Panc1 (cell line): ENCODE data around the gene CD34.

Source experiments
- POLR2AphosphoS5 ChIP-seq: IDR thresholded peaks from 2 replicates; pipeline ENCODE4 v1.6.1; 2012; ENCODE audit warnings: mild to moderate bottlenecking, low read depth, low read length, moderate library complexity
- SIN3A ChIP-seq: IDR thresholded peaks from 2 replicates; pipeline ENCODE4 v1.6.1; 2012; ENCODE audit warnings: low read depth, mild to moderate bottlenecking, low read length, moderate library complexity, borderline replicate concordance; ENCODE audit not compliant: insufficient read depth
- TF ChIP-seq, protein P1 (sequence below): fragments of 450-650 bp; IDR thresholded peaks from 2 replicates; pipeline ENCODE4 v1.5.1; 2017; ENCODE audit warnings: mild to moderate bottlenecking

DNA sequence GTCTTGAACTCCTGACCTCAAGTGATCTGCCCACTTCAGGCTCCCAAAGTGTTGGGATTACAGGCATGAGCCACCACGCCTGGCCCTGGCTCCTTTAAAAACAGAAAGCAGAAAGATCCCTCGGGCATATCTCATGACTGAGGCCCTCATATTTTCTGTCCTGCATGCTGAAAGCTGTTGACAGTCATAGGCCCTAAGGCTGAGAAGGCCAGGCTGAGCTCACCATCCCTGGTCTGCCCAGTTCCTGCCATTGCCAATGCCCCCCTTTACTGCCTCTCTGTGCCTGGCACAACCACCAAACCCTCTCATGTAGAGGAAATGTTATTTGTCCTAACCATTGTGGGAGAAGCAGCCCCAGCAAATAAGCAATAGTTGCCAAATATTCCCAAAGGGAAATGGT, 12.7 kb downstream of the CD34 start:
- TF ChIP-seq, protein P1, sequence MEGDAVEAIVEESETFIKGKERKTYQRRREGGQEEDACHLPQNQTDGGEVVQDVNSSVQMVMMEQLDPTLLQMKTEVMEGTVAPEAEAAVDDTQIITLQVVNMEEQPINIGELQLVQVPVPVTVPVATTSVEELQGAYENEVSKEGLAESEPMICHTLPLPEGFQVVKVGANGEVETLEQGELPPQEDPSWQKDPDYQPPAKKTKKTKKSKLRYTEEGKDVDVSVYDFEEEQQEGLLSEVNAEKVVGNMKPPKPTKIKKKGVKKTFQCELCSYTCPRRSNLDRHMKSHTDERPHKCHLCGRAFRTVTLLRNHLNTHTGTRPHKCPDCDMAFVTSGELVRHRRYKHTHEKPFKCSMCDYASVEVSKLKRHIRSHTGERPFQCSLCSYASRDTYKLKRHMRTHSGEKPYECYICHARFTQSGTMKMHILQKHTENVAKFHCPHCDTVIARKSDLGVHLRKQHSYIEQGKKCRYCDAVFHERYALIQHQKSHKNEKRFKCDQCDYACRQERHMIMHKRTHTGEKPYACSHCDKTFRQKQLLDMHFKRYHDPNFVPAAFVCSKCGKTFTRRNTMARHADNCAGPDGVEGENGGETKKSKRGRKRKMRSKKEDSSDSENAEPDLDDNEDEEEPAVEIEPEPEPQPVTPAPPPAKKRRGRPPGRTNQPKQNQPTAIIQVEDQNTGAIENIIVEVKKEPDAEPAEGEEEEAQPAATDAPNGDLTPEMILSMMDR = no peak
- no peak for TF ChIP-seq SIN3A
- no peak for TF ChIP-seq POLR2AphosphoS5
